Measurements from ENCODE around the gene CDKL2.

DNA sequence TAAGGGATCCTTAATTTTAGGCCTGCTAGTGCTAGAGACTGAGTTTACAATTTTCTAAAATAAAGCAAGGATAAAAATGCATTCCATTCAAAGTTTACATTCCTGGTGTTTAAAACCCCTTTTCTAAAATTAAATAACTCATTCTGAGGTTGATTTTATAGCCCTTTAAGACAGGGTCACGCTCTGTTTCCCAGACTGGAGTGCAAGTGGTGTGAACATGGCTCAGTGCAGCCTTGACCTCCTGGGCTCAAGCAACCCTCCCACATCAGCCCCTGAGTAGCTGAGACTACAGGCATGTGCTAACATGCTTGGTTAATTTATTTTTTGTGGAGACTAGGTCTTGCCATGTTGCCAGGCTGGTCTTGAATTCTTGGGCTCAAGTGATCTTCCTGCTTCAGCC is 6.8 kb upstream of the CDKL2 start:
- TF ChIP-seq POLR2A (IDR thresholded peaks at IDR 0.05): no peak
- TF ChIP-seq, protein P1, sequence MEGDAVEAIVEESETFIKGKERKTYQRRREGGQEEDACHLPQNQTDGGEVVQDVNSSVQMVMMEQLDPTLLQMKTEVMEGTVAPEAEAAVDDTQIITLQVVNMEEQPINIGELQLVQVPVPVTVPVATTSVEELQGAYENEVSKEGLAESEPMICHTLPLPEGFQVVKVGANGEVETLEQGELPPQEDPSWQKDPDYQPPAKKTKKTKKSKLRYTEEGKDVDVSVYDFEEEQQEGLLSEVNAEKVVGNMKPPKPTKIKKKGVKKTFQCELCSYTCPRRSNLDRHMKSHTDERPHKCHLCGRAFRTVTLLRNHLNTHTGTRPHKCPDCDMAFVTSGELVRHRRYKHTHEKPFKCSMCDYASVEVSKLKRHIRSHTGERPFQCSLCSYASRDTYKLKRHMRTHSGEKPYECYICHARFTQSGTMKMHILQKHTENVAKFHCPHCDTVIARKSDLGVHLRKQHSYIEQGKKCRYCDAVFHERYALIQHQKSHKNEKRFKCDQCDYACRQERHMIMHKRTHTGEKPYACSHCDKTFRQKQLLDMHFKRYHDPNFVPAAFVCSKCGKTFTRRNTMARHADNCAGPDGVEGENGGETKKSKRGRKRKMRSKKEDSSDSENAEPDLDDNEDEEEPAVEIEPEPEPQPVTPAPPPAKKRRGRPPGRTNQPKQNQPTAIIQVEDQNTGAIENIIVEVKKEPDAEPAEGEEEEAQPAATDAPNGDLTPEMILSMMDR (IDR thresholded peaks at IDR 0.05): no peak

Data from testis (tissue), 2 donors.